Spleen (tissue), 11 donors: ENCODE results near the gene CASTOR1. TPM values are rescaled to one million over a fixed set of nuclear protein-coding genes. Genes with fewer than 3 reads are reported as not detected.

ENCODE experiments used
- DNase-seq: peaks from one replicate; pipeline ENCODE4 v3.0.0-alpha.2; 2020
- H3K27ac ChIP-seq, 8 donors: fragments of 200-600 bp; sonication (generic) in 7 of 8; 1 replicate in 4 of 8; 2 replicates in 4 of 8; pipeline versions ENCODE4 v1.5.0 to v1.8.0; 2016 to 2021; ENCODE audit warnings: inconsistent platforms in 4 of 8, mild to moderate bottlenecking in 4 of 8, moderate library complexity in 1 of 8
- H3K27me3 ChIP-seq, 7 donors: fragments of 200-600 bp; sonication (generic) in 6 of 7; replicated peaks in 1 of 7; 1 replicate in 4 of 7; 2 replicates in 3 of 7; pipeline versions ENCODE4 v1.5.0 to v1.8.0; 2016 to 2021; ENCODE audit warnings: inconsistent platforms in 3 of 7, mild to moderate bottlenecking in 1 of 7
- H3K36me3 ChIP-seq, 6 donors: fragments of 200-600 bp; sonication (generic) in 5 of 6; 1 replicate in 4 of 6; 2 replicates in 2 of 6; pipeline versions ENCODE4 v1.5.0 to v1.8.0; 2016 to 2021; ENCODE audit warnings: inconsistent platforms in 2 of 6
- H3K4me1 ChIP-seq, 6 donors: fragments of 200-600 bp; sonication (generic) in 5 of 6; 1 replicate in 3 of 6; 2 replicates in 3 of 6; pipeline versions ENCODE4 v1.5.0 to v1.8.0; 2016 to 2021; ENCODE audit warnings: inconsistent platforms in 3 of 6
- H3K4me3 ChIP-seq, 8 donors: fragments of 200-600 bp; sonication (generic) in 7 of 8; 1 replicate in 4 of 8; 2 replicates in 4 of 8; pipeline versions ENCODE4 v1.5.0 to v1.8.0; 2016 to 2021; ENCODE audit warnings: inconsistent platforms in 4 of 8, mild to moderate bottlenecking in 4 of 8, moderate library complexity in 2 of 8
- H3K9me3 ChIP-seq, 8 donors: fragments of 200-600 bp; sonication (generic) in 7 of 8; 1 replicate in 4 of 8; 2 replicates in 4 of 8; pipeline versions ENCODE4 v1.5.0 to v1.8.0; 2016 to 2021; ENCODE audit warnings: inconsistent platforms in 4 of 8
- CTCF ChIP-seq, 11 experiments: fragments of 200-600 bp in 7 of 11; fragments of 450-650 bp in 4 of 11; sonication (generic) in 4 of 11; IDR thresholded peaks in 8 of 11; conservative IDR thresholded peaks in 3 of 11; 1 replicate in 7 of 11; 2 replicates in 4 of 11; pipeline versions ENCODE4 v1.4.0 to v1.8.0; 2016 to 2021; ENCODE audit warnings: antibody characterized with exemption in 11 of 11, inconsistent platforms in 4 of 11, mild to moderate bottlenecking in 1 of 11
- POLR2A ChIP-seq, 3 donors: fragments of 450-650 bp; IDR thresholded peaks; one replicate each; pipeline ENCODE4 v1.5.1; 2017; ENCODE audit warnings: antibody characterized with exemption in 3 of 3, mild to moderate bottlenecking in 1 of 3
- POLR2AphosphoS5 ChIP-seq, 3 donors: sonication (generic); formaldehyde crosslinking; IDR thresholded peaks; one replicate each; pipeline ENCODE4 v1.5.1; 2017; ENCODE audit warnings: antibody characterized with exemption in 3 of 3
- WGBS, 5 donors: extraction: QIAGEN DNeasy Blood & Tissue Kit in 3 of 5; methylation state at CpG; one replicate each; pipeline versions ENCODE4 v1.1.5 to v1.1.7; 2013 to 2018; 5-methylcytosine and 5-hydroxymethylcytosine counted together
- intact Hi-C: fragments of 100-400 bp; cut with DNase I; formaldehyde crosslinking; loops from one replicate; pipeline ENCODE4 v1.15.0; 2023; ENCODE audit warnings: low total_unique reads
- polyA plus RNA-seq, 3 donors: library from polyadenylated mRNA; stranded (reverse); fragments of 200-250 nt; gene quantifications; one replicate each; pipeline ENCODE4 v1.2.1, GENCODE V29; 2013
- total RNA-seq, 7 donors: library from RNA; depleted of rRNA in 3 of 7; stranded (reverse); fragments of >200 nt in 3 of 7; fragmentation: NEBNext Ultra II Directional in 4 of 7; extraction: Animal tissue kit (Norgen Biotek cat#: 25700) in 4 of 7; gene quantifications; one replicate each; pipeline versions ENCODE4 v1.1.0 to v1.2.1, GENCODE V29; 2016 to 2021
- donor health status: healthy with polysubstance abuse.
- donor health status: DM: no; HTN: no; CAD: no; lungs with moderate emphysema.
- donor health status: DM: no; HTN: no; CAD: no.
- donor health status: Bipolar disorder and iron deficiency.
- donor health status: healthy.
- donor health status: DM: no; HTN: no; CAD: no.
- donor health status: DM: yes; HTN: yes; CAD: no.

Gene CASTOR1
- total and polyA plus RNA-seq, 10 donors: 5.6 to 18.9 (median 12.6) TPM

DNA sequence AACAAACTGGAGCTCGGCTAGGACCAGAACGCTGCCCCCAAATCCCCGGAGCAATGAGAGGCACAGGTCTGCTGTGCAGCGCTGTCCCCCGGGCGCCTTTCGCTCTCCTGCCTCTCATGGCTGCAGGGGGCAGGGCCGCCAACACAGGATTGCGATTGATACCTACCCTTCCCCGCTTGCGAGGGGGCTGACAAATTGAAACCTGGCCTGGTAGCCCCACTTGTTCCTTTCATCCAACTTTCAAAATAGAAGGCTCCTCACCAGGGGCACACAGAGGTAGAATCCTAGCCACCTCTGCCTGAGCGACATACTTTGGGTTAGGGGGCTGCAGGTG, 642 bp upstream of the CASTOR1 start:
- peaks cover 0 to 56% (median 38%) of the 10 kb centered on the region in 6 donors for H3K36me3 ChIP-seq
- no peak for DNase-seq
- H3K9me3 ChIP-seq: no peaks in the 10 kb centered on the region
- intact Hi-C loops: loop anchor here (5.0 to 10.0 kb wide), 2 partner anchors 97 to 185 kb away; partner anchors contain the start of gene RNF215
- peaks cover 29 to 74% (median 60%) of the 10 kb centered on the region in 6 donors for H3K4me1 ChIP-seq
- peak overlapping the region; percentile 83 to 95 (median 90) for H3K27ac ChIP-seq
- peak overlapping the region; percentile 70 to 91 (median 86) for H3K4me3 ChIP-seq
- TF ChIP-seq CTCF (IDR thresholded peaks at IDR 0.05 in 8 of 11, conservative IDR thresholded peaks at IDR 0.05 in 3 of 11): peak in 2 of 11 experiments; percentile 15 to 25
- no peak for TF ChIP-seq POLR2A (IDR thresholded peaks at IDR 0.05)
- no peaks in the 10 kb centered on the region for H3K27me3 ChIP-seq
- 13 to 18% (median 14%) methylated on average over 7 to 12 of the region's 12 CpGs for WGBS, 5 donors

DNA sequence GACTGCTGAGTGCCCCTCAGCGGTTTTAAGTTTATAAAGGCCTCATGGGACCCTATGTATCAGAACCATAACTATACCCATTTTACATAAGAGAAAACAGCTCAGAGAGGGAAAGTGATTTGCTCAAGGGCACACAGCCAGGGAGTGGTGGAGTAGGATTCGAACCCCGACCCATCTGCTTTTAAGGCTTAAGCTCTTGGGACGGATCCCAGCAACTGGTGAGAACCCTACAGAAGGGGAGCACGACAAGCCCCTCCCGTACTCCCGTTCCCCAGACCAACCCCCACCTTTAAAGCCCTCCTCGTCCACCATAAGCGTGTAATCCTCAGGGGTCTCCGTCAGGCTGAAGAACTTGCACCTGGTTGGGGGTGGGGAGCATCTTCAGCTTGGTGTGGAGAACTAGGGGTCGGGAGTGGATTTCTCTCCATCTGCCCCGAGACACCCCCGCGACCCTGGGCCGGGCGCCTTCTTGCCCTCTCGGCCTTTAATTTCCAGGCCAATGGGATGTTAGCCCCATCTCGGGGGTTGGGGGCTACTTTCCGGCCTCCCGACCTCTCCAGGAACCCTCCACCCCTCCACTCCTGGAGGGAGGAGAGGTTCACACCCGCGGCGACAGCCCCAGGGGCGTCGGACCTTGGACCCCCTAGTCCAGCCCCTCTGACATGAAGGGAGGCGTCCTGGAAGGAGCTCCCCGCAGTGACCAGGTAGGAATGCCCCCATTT, 725 bp downstream of the CASTOR1 start:
- H3K27ac ChIP-seq: peak overlapping the region; percentile 83 to 95 (median 90)
- H3K27me3 ChIP-seq: no peaks in the 10 kb centered on the region
- TF ChIP-seq POLR2A (IDR thresholded peaks at IDR 0.05): no peak
- no peak for TF ChIP-seq CTCF (IDR thresholded peaks at IDR 0.05 in 8 of 11, conservative IDR thresholded peaks at IDR 0.05 in 3 of 11)
- TF ChIP-seq POLR2AphosphoS5 (IDR thresholded peaks at IDR 0.05): no peak
- peaks cover 0 to 56% (median 27%) of the 10 kb centered on the region in 6 donors for H3K36me3 ChIP-seq
- peaks cover 29 to 70% (median 60%) of the 10 kb centered on the region in 6 donors for H3K4me1 ChIP-seq
- no peak for DNase-seq
- peak overlapping the region; percentile 70 to 91 (median 86) for H3K4me3 ChIP-seq
- H3K9me3 ChIP-seq: no peaks in the 10 kb centered on the region
- 17 to 29% (median 21%) methylated on average over 11 to 27 of the region's 27 CpGs for WGBS, 5 donors
- intact Hi-C loops: loop anchor here (5.0 to 10.0 kb wide), 2 partner anchors 99 to 184 kb away; partner anchors contain the start of gene RNF215

DNA sequence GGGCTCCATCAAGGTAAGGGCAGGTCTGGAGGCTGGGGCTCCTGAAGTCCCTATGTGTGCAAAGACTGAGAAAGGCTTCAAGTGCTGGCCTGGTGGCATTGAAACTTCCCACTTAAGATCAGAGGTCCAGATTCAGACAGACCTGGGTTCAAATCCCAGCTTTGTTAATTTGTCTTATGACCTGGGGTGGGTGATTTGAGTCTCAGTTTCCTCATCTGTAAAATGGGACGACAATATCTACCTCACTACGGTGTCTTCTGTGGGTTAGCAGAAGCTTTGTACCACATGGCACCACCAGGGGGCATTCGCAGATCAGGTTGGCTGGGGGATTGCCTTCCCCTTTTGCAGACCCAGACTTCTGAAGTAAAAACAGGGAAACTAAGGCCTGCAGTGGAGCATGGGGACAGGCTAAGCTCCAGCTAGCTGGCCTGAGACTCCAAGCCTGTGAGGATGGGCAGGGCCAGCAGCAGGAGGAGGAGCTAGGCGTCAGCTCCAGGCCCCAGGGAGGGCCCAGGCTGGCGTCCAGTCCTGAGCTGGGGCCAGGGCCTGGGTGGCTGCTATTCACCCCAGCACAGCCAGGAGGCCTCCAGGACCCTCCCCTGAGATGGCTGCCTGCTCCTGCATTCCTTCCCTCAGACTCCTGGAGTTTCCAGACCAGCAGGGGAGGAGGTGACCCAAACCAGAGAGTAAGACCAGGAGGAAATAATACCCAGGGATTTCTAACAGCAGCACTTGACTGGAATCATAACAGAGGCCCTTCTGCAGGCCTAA, 1.5 kb downstream of the CASTOR1 start:
- intact Hi-C loops: loop anchor here (5.0 to 10.0 kb wide), 2 partner anchors 99 to 183 kb away; partner anchors contain the start of gene RNF215
- peak overlapping the region in 7 of 8 donors; percentile 66 to 95 (median 91) for H3K27ac ChIP-seq
- H3K36me3 ChIP-seq: peaks cover 0 to 50% (median 20%) of the 10 kb centered on the region in 6 donors
- WGBS, 5 donors: 0 to 10% (median 4%) methylated on average over 4 to 5 of the region's 5 CpGs
- DNase-seq: peak; percentile 95
- H3K4me1 ChIP-seq: peaks cover 29 to 76% (median 58%) of the 10 kb centered on the region in 6 donors
- TF ChIP-seq POLR2A (IDR thresholded peaks at IDR 0.05): no peak
- peak; percentile 78 to 95 (median 92) for TF ChIP-seq CTCF (IDR thresholded peaks at IDR 0.05 in 8 of 11, conservative IDR thresholded peaks at IDR 0.05 in 3 of 11)
- peak; percentile 56 to 80 (median 76) for TF ChIP-seq POLR2AphosphoS5 (IDR thresholded peaks at IDR 0.05)
- H3K4me3 ChIP-seq: peak overlapping the region in 5 of 8 donors; percentile 70 to 91 (median 87)
- H3K27me3 ChIP-seq: no peaks in the 10 kb centered on the region
- H3K9me3 ChIP-seq: no peaks in the 10 kb centered on the region
